Measurements from ENCODE around the gene GEMIN5.

DNA sequence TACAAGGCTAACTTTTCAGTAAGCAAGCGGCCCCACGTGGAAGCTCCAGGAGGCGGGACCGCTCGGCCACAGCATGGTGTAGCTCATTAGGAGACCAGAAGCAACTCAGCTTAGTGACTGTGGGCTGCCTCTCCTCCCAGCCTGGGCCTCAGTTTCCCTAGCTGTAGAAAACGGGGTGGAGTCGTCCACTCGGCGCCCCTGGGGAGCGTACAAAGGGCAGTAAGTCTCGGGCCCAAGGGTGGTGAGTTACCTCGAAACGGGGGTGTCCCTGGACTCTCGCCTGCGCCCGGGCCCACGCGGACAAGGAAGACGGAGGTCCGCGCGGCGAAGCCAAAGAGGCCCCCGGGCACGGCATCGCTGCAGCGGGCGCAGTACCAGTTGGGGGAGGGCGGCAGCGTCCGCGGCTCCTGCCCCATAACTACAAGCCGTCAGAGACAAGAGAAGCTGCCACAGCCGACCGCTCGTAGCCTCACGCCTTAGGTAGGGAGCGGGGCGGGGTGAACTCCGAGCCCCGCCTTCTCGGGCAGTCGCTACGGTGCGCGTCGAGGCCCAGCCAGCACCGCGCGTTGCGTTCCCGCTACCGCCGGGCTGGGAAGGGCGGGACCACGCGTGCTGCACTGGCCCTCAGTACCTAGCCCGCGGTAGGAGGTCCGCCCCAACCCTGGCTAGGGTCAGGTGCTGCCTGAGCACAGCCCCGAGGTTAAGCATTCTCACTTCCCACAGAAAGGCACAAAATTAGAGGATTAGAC, at the start of gene GEMIN5:
- TF ChIP-seq, protein P1, sequence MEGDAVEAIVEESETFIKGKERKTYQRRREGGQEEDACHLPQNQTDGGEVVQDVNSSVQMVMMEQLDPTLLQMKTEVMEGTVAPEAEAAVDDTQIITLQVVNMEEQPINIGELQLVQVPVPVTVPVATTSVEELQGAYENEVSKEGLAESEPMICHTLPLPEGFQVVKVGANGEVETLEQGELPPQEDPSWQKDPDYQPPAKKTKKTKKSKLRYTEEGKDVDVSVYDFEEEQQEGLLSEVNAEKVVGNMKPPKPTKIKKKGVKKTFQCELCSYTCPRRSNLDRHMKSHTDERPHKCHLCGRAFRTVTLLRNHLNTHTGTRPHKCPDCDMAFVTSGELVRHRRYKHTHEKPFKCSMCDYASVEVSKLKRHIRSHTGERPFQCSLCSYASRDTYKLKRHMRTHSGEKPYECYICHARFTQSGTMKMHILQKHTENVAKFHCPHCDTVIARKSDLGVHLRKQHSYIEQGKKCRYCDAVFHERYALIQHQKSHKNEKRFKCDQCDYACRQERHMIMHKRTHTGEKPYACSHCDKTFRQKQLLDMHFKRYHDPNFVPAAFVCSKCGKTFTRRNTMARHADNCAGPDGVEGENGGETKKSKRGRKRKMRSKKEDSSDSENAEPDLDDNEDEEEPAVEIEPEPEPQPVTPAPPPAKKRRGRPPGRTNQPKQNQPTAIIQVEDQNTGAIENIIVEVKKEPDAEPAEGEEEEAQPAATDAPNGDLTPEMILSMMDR (IDR thresholded peaks at IDR 0.05), result no peak
- no peak for TF ChIP-seq POLR2A (IDR thresholded peaks at IDR 0.05)
